Keratinocyte (primary cell): ENCODE data around the gene EMILIN3.

Experiments
- EZH2 ChIP-seq: IDR thresholded peaks from one replicate; pipeline ENCODE4 v1.6.1; 2012; ENCODE audit warnings: inconsistent platforms, mild to moderate bottlenecking, low read length, moderate library complexity
- TF ChIP-seq, protein P1 (sequence below), 3 experiments: IDR thresholded peaks in 1 of 3; conservative IDR thresholded peaks in 1 of 3; optimal IDR thresholded peaks in 1 of 3; 2 replicates in 2 of 3; 3 replicates in 1 of 3; pipeline versions ENCODE3 to v1.5.1; 2011; ENCODE audit warnings: low read length in 3 of 3, mild to moderate bottlenecking in 3 of 3, moderate library complexity in 2 of 3, control low read depth in 1 of 3, inconsistent platforms in 1 of 3; ENCODE audit not compliant: insufficient read depth in 2 of 3; ENCODE audit errors: extremely low read depth in 1 of 3

DNA sequence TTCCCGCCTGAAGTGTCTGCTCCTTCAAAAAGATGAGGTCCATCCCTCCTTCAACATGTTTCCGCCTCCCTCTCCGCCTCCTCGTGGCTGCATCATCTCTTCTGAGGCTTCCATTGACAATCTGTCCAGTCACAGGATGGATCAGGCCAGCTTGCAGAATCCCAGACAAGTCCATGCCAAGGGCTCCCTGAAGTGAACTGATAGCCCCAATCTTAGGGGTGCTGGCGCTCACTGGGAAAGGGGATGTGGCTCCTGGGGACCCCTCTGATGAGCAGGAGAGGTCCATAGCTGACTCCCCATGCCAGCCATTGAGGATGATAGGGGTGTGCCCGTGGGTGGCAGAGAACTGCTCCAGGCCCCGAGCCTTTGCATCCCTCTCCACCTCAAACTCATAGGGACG is 48.6 kb upstream of the EMILIN3 start:
- TF ChIP-seq, protein P1, sequence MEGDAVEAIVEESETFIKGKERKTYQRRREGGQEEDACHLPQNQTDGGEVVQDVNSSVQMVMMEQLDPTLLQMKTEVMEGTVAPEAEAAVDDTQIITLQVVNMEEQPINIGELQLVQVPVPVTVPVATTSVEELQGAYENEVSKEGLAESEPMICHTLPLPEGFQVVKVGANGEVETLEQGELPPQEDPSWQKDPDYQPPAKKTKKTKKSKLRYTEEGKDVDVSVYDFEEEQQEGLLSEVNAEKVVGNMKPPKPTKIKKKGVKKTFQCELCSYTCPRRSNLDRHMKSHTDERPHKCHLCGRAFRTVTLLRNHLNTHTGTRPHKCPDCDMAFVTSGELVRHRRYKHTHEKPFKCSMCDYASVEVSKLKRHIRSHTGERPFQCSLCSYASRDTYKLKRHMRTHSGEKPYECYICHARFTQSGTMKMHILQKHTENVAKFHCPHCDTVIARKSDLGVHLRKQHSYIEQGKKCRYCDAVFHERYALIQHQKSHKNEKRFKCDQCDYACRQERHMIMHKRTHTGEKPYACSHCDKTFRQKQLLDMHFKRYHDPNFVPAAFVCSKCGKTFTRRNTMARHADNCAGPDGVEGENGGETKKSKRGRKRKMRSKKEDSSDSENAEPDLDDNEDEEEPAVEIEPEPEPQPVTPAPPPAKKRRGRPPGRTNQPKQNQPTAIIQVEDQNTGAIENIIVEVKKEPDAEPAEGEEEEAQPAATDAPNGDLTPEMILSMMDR (optimal IDR thresholded peaks at IDR 0.05 in 1 of 3, IDR thresholded peaks at IDR 0.05 in 1 of 3, conservative IDR thresholded peaks at IDR 0.05 in 1 of 3; ENCODE audit: extremely low read depth in 1 of 3, insufficient read depth in 2 of 3, low read length in 3 of 3), result no peak
- no peak for TF ChIP-seq EZH2
